Measurements from ENCODE around the gene MED12L. TPM values are rescaled to one million over a fixed set of nuclear protein-coding genes. Genes with fewer than 3 reads are reported as not detected.

Gene MED12L
- polyA plus RNA-seq, 1 of the 3 experiments (the other 2 are of a cell fraction), result 0.03 TPM

DNA sequence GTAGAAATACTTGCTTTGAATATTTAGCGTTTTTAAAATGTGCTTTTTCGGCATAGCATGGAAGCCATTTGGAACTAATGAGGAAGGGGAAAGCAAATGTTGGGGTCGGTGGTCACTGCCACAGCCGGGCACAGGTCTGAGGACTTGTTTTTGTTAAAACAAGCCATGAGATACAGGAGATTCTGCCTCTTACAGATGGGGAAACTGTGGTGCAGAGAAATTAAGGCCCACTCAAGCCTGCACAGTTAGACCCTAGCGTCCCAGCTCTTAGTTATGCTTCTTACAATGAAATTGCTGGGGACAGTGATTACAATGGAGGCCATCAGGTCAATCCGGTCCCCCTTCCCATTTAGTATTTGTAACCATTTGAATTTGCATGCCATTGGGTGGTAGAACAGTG, 120.0 kb downstream of the MED12L start:
- H3K4me1 ChIP-seq (ENCODE audit: control insufficient read depth in 1 of 2, insufficient read depth in 2 of 2, low read depth in 1 of 2, low read length in 1 of 2), result no peaks in the 10 kb centered on the region
- no peaks in the 10 kb centered on the region for H3K36me3 ChIP-seq (replicated peaks in 1 of 2; ENCODE audit: control insufficient read depth in 1 of 2, insufficient read depth in 2 of 2, low read length in 1 of 2)
- no peak for TF ChIP-seq FOXM1 (IDR thresholded peaks at IDR 0.05; ENCODE audit: low read depth)
- TF ChIP-seq RFX5 (IDR thresholded peaks at IDR 0.05; ENCODE audit: low read length), result no peak
- no peak for TF ChIP-seq CHD2 (IDR thresholded peaks at IDR 0.05; ENCODE audit: low read length, partially characterized antibody)
- no peak for TF ChIP-seq SMC3 (IDR thresholded peaks at IDR 0.05; ENCODE audit: low read depth, low read length)
- TF ChIP-seq, protein P1, sequence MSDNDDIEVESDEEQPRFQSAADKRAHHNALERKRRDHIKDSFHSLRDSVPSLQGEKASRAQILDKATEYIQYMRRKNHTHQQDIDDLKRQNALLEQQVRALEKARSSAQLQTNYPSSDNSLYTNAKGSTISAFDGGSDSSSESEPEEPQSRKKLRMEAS (IDR thresholded peaks at IDR 0.05; ENCODE audit: low read depth), result no peak
- TF ChIP-seq, protein P2, sequence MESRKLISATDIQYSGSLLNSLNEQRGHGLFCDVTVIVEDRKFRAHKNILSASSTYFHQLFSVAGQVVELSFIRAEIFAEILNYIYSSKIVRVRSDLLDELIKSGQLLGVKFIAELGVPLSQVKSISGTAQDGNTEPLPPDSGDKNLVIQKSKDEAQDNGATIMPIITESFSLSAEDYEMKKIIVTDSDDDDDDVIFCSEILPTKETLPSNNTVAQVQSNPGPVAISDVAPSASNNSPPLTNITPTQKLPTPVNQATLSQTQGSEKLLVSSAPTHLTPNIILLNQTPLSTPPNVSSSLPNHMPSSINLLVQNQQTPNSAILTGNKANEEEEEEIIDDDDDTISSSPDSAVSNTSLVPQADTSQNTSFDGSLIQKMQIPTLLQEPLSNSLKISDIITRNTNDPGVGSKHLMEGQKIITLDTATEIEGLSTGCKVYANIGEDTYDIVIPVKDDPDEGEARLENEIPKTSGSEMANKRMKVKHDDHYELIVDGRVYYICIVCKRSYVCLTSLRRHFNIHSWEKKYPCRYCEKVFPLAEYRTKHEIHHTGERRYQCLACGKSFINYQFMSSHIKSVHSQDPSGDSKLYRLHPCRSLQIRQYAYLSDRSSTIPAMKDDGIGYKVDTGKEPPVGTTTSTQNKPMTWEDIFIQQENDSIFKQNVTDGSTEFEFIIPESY (IDR thresholded peaks at IDR 0.05; ENCODE audit: borderline replicate concordance, low read depth), result no peak
- no peak for TF ChIP-seq MEF2A (IDR thresholded peaks at IDR 0.05; ENCODE audit: borderline replicate concordance, low read depth)
- TF ChIP-seq RCOR1 (IDR thresholded peaks at IDR 0.05; ENCODE audit: low read length), result no peak
- no peak for TF ChIP-seq TEAD4 (IDR thresholded peaks at IDR 0.05; ENCODE audit: borderline replicate concordance, insufficient read depth)
- TF ChIP-seq, protein P3, sequence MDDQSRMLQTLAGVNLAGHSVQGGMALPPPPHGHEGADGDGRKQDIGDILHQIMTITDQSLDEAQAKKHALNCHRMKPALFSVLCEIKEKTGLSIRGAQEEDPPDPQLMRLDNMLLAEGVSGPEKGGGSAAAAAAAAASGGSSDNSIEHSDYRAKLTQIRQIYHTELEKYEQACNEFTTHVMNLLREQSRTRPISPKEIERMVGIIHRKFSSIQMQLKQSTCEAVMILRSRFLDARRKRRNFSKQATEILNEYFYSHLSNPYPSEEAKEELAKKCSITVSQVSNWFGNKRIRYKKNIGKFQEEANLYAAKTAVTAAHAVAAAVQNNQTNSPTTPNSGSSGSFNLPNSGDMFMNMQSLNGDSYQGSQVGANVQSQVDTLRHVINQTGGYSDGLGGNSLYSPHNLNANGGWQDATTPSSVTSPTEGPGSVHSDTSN (IDR thresholded peaks at IDR 0.05), result no peak
- no peak for TF ChIP-seq ELF1 (IDR thresholded peaks at IDR 0.05)
- no peak for TF ChIP-seq NFIC (IDR thresholded peaks at IDR 0.05; ENCODE audit: borderline replicate concordance)
- TF ChIP-seq FOSL2 (IDR thresholded peaks at IDR 0.05; ENCODE audit: borderline replicate concordance, low read depth), result no peak
- TF ChIP-seq YY1 (IDR thresholded peaks at IDR 0.05; ENCODE audit: low read depth), result no peak
- TF ChIP-seq JUND (IDR thresholded peaks at IDR 0.05), result no peak
- no peak for TF ChIP-seq TAF1 (IDR thresholded peaks at IDR 0.05; ENCODE audit: borderline replicate concordance, low read depth, low read length)
- TF ChIP-seq, protein P4, sequence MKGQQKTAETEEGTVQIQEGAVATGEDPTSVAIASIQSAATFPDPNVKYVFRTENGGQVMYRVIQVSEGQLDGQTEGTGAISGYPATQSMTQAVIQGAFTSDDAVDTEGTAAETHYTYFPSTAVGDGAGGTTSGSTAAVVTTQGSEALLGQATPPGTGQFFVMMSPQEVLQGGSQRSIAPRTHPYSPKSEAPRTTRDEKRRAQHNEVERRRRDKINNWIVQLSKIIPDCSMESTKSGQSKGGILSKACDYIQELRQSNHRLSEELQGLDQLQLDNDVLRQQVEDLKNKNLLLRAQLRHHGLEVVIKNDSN (IDR thresholded peaks at IDR 0.05; ENCODE audit: borderline replicate concordance, low read depth), result no peak
- no peak for TF ChIP-seq POLR2AphosphoS5 (IDR thresholded peaks at IDR 0.05; ENCODE audit: low read depth, low read length)
- TF ChIP-seq EP300 (IDR thresholded peaks at IDR 0.05; ENCODE audit: borderline replicate concordance in 1 of 2, low read depth in 1 of 2, low read length in 1 of 2), result no peak
- no peak for TF ChIP-seq TCF12 (IDR thresholded peaks at IDR 0.05)
- CTCF ChIA-PET, result interaction anchor here (0.9 to 1.6 kb wide), 3 partner anchors 21 to 122 kb away, joined by 3 to 5 read pairs (median 3); no protein-coding TSS in a partner anchor
- H3K79me2 ChIP-seq (ENCODE audit: insufficient read depth), result no peaks in the 10 kb centered on the region
- no peaks in the 10 kb centered on the region for H3K9me3 ChIP-seq
- no peak overlapping the region for H3K9ac ChIP-seq
- H3K4me3 ChIP-seq (ENCODE audit: low read depth in 2 of 2, low read length in 1 of 2), result no peak overlapping the region
- no peak for DNase-seq
- H3K27ac ChIP-seq (ENCODE audit: low read depth in 2 of 2, low read length in 1 of 2), result no peak overlapping the region
- WGBS (ENCODE audit: low lambda C conversion rate), result 91% methylated on average over 6 of the region's 6 CpGs
- H2AFZ ChIP-seq (ENCODE audit: low read depth), result no peak overlapping the region
- H3K4me2 ChIP-seq, result no peak overlapping the region
- POLR2A ChIA-PET, result no interaction called here
- no peaks in the 10 kb centered on the region for H3F3A ChIP-seq (replicated peaks; ENCODE audit: insufficient read depth)
- H3K9me2 ChIP-seq, result no peaks in the 10 kb centered on the region
- H3K27me3 ChIP-seq (ENCODE audit: insufficient read depth), result no peaks in the 10 kb centered on the region
- H4K20me1 ChIP-seq (ENCODE audit: insufficient read depth), result no peaks in the 10 kb centered on the region

Data from SK-N-SH (cell line).